HG02610 (cell line): ENCODE results near the gene DPP8.
"Not testable (repeated sequence)": the region's sequence is repeated elsewhere in the genome, so short reads cannot be mapped to it uniquely, and the experiment has no call there.

Source experiments
- ATAC-seq: cut with Tn5 transposase; IDR thresholded peaks from one replicate; pipeline ENCODE4 v1.9.1; 2021; ENCODE audit warnings: mild to moderate bottlenecking, moderate library complexity; ENCODE audit not compliant: unreplicated experiment

The DPP8 gene

DNA sequence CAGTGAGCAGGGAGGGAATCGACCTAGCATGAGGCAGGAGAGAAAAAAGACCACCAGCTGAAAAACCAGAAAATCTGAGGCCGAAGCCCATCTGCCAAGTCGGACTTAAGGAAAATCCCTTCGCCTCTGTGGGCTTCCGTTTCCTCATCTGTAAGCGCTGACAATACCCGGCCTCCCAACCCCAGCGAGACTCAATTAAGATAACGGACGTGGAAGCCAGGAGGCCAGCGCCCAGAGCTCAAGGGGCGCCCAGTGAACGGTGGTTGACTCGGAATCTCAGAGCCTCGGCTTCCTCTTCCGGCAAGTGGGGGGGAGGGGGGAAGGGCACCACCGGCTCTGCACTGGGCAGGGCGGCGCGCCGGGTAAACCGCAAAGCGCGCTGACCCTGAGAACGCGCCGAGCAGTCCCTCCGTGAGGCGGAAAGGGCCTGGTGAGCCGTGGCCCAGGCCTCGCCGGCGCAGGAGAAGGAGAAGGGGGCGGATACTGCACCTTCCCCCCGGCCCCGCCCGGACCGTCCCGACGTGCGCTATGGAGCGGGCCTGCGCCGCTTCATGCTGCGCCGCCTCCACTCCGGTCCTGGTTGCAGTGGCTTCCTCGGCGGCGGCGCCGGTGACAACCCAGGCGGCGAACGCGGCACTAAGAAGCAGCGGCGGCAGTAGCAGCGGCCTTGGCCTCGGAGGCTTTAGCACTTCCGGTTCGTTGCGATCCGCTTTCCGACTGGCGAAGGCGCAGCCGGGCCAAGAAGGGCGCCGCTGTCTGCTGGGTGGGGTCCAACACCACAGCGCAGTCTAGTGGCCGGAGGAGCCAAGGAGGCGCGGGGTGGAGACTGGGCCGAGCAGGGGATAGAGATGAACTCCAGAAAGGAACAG lies at the start of gene DPP8:
Gene DPP8 (minus strand): TSS at position 693 of the 869 bp plus-strand sequence. CDS start 5,136 bp downstream, outside the sequence.
- ATAC-seq, result peak; percentile 87

DNA sequence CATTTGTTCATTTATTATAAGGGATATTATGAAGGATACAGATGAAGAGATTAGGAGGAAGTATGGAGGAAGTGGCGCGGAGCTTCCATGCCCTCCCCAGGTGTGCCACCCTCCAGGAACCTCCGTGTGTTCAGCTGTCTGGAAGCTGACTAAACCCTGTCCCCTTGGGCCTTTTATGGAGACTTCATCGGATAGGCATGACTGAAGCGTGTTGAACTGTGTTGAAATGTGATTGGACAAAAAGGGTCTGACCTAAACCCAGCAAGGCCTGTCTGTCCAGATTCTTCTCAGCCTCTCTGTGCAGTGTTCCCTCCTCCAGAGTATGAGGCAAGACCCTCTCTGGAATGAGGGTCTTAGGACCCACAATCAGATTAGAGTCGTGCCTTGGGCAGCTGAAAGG lies 44.4 kb upstream of the DPP8 start:
- ATAC-seq, result no peak

DNA sequence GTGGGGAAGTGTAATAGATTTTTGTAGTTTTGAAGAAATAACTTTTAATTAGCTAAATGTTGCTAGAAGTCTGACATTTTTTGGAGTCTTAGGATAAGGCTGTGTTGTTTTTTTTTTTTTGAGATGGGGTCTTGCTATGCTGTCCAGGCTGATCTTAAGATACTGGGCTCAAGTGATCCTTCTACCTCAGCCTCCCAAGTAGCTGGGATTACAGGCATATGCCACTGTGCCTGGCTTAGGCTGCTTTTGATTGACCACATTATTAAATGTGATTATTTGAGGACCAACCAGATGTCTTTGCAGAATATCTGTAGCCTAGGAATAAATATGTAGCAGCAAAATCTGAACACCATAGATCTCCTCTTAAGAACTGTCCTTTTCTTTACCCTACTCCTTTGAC lies 42.5 kb upstream of the DPP8 start:
- no peak for ATAC-seq

DNA sequence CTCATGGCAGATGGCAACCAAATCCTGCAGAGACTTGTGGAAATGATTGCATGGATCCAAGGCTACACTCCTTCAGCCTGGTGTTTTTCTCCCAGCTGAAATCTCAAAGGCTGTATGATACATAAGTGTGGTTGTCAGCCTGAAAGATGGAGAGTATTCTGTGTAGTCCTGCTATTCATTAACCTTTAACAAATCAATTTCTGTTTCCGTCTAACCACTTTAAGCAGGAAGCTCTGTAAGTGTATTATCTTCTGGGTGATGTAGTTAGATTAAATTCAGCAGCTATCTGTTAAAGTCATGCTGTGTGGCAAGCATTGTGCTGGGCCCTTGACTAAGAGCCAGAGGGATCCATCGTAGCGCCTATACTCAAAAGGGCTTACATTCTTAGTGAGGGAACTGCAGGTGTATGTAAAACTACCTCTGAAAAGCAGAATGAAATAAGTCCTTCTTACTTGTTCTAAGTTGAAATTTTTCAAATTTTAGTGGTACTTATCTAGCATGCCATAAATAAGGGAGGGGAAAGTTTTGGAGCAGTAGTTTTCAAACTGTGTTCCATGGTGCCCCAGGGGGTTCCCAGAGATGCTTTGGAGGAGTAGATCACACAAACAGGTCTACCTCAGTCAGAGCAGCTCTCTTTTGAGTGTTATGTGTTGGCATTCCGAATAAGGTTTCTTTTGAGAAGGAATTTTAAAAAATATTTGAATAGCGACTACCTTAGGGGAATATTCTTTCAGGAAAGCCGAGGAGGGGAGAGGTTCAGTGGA lies 41.7 kb upstream of the DPP8 start:
- no peak for ATAC-seq

DNA sequence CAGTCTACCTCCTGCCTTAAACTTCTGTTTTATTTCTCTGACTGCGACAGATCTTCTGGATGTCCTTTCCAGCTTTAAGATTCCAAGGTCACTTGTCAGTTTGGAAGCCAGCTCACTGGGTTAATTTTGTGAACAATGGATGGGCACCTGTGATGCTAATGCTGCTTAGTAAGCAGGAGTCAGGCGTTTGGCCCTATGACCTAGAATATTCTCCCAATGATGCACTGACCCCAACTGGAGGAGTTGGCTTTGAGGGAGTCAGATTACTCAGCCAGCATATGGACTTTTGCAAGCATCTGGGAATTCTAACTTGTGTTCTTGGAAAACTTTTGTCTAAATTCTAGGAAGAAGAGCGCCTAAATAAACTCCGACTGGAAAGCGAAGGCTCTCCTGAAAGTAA lies 40.8 kb upstream of the DPP8 start:
- ATAC-seq, result no peak

DNA sequence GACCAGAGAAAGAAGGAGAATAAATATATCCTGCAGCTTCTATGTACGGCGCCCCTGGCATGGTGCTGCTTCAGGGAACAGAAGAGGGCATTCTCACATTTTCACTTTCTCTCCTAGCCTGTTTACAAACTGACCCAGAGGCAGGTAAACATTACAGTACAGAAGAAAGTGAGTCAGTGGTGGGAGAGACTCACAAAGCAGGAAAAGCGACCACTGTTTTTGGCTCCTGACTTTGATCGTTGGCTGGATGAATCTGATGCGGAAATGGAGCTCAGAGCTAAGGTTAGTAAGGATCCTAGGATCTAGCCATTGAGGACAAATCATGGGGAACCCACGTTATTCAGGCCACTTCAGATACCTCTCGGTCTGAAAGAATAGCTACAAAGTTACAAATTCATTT lies 39.1 kb upstream of the DPP8 start:
- ATAC-seq, result no peak

DNA sequence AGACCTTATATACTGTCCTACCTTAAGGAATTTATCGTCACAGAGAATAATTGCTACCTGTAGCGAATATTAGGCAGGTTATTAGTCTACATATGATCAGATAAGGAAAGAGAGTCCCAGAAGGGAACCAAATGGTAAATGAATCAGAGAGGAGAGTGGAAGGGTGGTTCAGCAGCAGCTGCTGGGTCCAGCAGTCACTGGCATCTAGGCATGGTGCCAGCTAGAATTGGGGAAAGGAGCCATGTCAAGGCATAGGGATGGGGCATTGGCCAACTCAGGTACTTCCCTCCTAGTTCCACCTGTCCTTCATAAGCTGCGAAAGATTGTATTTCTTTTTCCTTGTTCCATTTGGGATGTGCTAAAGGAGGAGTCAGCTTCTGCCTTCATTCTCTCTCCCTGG lies 36.2 kb upstream of the DPP8 start:
- ATAC-seq, result no peak

DNA sequence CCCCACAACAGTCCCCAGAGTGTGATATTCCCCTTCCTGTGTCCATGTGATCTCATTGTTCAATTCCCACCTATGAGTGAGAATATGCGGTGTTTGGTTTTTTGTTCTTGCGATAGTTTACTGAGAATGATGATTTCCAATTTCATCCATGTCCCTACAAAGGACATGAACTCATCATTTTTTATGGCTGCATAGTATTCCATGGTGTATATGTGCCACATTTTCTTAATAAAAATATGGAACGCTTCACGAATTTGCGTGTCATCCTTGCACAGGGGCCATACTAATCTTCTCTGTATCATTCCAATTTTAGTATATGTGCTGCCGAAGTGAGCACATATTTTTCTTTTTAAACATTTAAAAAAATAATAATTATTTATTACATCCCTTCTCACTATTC lies 35.4 kb upstream of the DPP8 start:
- not testable (repeated sequence) for ATAC-seq

DNA sequence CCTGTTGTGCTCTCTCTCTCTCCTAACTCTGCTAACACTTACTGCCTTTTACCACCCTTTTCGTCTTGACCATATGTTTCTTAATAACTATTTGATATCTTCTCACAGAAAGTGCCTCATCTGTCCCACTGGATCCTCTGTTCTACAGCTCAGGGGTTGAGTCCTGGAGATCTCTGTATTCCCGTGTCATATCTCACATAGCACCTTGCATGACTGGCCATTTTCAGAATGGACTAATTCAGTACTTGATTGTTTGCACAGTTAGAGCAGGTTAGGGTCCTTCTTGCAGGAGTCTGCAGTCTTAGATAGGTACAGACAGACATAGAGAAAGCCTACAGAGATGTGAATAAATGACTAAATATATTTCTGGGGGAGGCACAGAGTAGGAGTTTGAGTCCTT lies 33.7 kb upstream of the DPP8 start:
- ATAC-seq, result no peak

DNA sequence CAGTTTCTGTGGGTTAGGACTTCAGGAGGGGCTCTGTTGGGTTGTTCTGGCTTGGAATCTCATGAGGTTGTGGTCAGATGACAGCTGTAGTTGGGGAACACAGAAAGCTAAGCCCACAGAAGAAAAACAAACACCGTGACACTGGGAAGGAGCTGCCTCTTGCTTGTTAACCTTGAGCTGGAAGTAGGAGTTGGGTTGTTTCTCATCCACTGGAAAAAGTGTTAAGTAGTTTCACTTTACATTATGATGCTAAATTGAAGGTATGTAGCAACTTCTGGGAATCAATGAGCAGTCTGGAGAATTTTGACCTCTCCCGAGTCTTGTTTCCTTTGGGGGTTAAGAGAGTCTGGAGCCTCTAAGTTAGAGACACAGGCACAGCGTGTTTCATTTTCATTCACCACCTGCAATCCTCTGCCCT lies 33.2 kb upstream of the DPP8 start:
- ATAC-seq, result no peak

DNA sequence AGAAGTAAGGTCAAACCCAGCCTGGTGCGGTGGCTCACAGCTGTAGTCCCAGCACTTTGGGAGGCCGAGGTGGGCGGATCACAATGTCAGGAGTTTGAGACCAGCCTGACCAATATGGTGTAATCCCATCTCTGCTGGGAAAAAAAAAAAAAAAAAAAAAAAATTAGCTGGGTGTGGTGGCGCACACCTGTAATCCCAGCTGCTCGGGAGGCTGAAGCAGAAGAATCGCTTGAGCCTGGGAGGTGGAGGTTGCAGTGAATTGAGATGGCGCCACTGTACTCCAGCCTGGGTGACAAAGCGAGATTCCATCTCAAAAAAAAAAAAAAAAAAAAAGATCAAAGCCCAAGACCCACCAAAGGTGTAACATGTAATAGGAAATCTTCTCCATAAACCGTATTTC lies 31.8 kb upstream of the DPP8 start:
- ATAC-seq, result not testable (repeated sequence)

DNA sequence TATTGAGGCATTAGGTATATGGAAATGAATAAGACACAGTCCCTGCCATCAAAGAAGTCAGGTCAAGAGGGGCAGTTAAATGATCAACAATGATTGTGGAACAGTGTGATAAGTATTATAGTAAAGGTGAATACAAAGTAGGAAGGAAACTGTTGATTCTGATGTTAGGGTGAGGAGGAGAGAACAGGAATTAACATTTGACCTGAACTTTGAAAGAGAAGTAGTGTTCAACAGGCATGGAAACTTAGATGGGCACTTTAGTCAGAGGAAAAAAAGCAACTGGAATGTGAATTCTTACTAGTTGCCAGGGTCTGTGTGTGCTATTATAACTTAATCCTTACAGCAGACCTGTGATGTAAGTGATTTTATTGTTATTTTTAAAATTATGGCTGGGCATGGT lies 30.4 kb upstream of the DPP8 start:
- ATAC-seq, result no peak

DNA sequence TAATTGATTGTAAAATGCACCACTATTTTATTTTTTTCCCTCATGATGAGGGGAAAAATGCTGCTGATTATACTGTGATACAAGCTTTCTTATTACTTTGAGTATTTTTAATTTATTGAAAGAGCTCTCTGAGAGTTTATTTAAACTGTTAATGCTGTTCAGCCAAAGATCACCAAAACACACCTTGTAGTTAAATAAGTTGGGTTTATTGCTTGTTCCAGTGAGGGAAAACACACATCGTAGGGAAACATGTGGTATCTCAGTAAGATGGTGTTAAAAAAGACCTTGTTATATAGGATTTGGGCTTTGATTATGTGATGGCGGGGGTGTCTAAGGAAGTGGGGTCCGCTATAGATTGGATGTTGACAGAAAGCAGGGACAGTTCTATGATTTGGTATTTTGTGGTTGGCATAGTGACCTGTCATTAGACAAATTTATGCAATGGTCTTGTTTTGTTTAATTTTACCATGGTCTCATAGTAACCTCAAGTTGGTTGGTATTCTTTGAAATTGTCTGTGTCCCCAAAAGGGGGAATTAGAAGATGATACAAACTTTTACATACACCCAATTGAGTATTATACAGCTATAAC lies 23.8 kb upstream of the DPP8 start:
- no peak for ATAC-seq

DNA sequence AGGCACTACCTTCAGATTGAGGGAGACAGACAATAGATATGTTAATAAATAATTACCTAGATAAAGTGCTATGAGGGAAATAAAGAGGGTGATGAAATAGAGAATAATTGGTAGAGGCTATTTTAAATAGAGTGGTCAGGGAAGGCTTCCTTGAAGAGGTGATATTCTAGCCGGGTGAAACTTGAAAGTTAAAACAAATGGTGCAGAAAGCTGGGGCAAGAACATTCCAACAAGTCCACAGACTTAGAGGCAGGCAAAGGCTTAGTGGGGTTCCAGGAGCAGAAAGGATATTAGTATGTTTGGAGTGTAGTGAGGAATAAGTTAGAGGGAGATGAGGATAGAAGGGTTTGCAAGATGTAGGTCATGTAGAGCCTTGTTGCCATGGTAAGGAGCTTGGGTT lies 22.8 kb upstream of the DPP8 start:
- ATAC-seq, result no peak

DNA sequence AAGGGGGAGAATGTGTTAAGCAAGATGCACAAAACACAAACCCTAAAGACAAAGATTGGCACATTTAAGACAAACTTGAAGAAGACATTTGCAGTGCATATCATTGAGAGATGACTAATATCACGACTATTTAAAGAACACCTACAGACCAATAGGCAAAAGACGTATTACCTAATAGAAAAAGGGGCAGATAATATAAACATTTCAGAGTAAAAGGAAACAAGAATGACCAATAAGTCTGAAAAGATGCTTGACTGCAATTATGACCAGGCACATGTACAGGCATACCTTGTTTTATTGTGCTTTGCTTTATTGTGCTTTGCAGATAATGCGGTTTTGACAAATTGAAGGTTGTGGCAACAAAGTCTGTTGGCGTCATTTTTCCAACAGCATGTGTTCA lies 17.7 kb upstream of the DPP8 start:
- ATAC-seq, result no peak

DNA sequence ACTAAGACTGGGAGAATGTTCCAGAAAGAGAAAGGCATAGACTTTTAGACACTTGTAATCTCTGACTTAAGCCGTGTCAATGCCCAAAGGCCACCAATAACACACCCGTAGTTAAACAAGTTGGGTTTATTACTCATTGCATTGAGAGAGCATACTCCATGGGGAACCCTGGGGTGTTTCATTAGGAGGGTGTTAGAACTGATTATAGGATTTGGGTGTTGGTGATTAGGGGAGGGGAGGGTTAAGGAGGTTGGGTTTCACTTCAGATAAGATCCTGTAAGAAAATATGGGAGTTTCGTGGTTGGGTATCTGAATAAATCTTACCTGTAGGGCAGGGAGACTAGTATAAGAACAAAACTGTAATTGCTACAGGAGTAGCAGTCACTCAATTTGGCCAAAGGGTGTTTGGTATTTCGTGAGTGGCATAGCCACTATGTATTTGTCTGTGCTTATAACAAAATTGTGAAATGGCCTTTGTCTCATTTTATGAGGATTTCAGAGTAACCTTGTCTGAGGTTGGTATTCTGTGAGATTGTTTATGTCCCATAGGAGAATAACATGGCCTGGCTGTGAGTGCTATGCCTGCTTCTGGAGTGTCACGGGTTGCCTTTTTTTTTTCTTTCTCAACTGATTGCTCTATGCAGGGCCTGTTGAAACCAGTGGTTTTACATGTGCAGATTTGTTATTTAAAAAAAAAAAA lies 15.7 kb upstream of the DPP8 start:
- no peak for ATAC-seq

DNA sequence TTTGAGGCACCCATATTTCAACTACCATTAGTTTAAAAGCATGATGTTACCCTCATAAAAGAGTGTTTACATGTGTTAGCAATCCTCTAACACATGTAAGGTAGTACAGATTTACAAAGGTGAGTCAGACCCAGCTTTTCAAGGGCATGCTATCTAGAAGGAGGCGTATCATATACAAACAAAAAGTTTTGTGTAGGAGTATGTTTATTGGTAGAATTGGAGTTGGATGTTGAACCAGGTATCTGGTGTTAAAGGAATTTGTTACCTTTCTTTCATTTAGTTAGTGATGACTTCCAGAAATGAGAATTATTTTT lies 15.2 kb upstream of the DPP8 start:
- no peak for ATAC-seq

DNA sequence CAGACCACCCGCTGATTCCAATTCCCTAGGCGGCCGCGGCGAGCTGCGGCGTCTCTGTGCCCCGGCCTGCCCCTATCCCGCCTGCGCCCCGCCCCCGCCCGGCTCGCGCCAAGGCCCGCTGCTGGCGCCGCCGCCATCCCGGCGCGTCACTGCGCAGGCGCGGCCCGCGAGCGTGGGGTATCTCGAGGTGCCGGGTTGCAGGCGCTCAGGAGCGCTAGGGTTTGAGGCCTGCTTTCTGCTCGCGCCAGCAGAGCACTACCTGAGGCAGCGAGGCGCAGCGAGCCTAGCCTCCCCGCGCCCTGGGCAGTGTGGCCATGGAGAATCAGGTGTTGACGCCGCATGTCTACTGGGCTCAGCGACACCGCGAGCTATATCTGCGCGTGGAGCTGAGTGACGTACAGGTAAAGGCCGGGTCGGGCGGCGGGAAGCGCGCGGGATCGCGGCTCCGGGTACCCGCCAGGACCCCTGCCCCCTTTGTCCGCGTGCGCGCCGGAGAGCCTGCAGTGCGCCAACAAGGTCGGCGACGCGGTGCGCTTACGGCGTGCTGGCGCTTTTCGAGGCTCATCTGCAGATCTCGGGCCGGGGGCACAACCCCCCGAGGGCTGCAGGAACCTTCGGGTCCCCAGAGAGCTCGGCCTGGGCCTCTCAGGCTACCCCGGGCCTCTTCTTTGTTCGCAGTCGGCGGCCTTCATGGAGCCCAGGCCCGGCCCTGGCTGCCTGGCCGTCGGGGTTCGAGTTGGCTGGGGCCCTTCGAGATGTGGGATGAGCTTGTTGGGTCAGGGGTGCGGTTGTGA lies 13.0 kb upstream of the DPP8 start, which contains the start of gene HACD3:
Gene HACD3 (plus strand): TSS at position 146 of the 794 bp plus-strand sequence. CDS start 169 bp downstream, at position 315.
- ATAC-seq, result peak; percentile 71

DNA sequence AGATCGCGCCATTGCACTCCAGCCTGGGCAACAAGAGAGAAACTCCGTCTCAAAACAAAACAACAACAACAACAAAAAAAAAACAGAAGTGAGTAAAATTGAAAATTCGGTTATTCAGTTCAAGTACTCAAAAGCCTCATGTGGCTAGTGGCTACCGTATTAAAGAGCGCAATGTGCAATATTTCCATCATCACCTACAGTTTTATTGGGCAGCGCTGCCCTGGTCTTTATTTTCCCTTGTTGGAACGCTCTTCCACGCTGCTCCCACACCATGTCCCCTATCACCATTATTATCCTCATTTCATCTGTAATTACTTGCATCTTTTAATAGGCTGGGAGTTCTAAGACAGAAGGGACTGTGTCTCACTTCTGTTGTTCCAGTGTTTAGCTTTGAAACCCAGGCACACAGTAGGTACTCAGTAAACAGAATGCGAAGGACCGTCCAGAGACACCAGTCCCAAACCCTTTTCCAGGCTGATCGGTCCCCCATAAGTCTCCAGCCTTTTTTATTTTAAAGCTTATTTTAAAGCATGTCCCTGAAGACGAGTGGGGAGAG lies 12.4 kb upstream of the DPP8 start:
- ATAC-seq, result peak; percentile 17

DNA sequence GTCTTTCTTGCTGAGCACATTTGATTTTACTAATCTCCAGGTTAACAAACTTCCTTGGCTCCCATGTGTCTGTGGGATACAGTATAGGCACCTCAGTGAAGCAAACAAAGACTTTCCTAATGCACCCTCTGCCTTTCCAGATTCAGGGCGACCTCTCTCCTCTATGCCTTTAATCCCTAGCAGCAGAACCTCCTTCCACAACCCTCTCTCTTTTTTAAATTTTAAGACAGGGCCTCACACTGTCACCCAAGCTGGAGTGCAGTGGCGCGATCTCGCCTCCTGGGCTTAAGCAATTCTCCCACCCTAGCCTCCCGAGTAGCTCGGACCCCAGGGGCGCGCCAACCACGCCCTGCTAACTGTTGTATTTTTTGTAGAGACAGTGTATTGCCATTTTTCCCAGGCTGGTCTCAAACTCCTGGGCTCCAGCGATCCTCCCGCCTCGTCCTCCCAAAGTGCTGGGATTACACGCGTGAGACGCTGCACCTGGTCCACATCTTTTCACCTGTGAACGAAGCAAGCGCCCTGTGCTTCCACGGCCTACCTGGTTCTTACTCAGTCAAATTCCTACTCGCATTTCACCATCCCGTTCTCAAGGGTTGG lies 11.1 kb upstream of the DPP8 start:
- no peak for ATAC-seq
